DOHH2 (cell line): ENCODE data around the gene IL22RA2.
A peak's percentile ranks its signal among the peaks of the same experiment; 100 is the strongest.

Source experiments
- H3F3A ChIP-seq: fragments of 200-600 bp; sonication (generic), shearing (Covaris generic); 2 replicates; pipeline ENCODE4 v1.6.0; 2016; ENCODE audit warnings: antibody characterized with exemption, mild to moderate bottlenecking; ENCODE audit not compliant: control insufficient read depth, insufficient read depth
- H3K27ac ChIP-seq: fragments of 200-600 bp; sonication (generic); 2 replicates; pipeline ENCODE4 v1.5.1; 2014; ENCODE audit warnings: low read depth, mild to moderate bottlenecking, low read length, moderate library complexity
- H3K27me3 ChIP-seq: fragments of 200-600 bp; sonication (generic); 2 replicates; pipeline ENCODE4 v1.6.1; 2014; ENCODE audit warnings: mild to moderate bottlenecking, low read length, mixed read lengths; ENCODE audit not compliant: control insufficient read depth
- H3K36me3 ChIP-seq: fragments of 200-600 bp; sonication (generic); 2 replicates; pipeline ENCODE4 v1.6.1; 2014; ENCODE audit warnings: mild to moderate bottlenecking, low read length, moderate library complexity, mixed read lengths; ENCODE audit not compliant: control insufficient read depth
- H3K4me1 ChIP-seq: fragments of 200-600 bp; sonication (generic); 2 replicates; pipeline ENCODE4 v1.6.1; 2014; ENCODE audit warnings: mild to moderate bottlenecking, low read length, mixed read lengths; ENCODE audit not compliant: control insufficient read depth
- H3K4me2 ChIP-seq: fragments of 200-600 bp; sonication (generic); 2 replicates; pipeline ENCODE4 v1.6.0; 2014; ENCODE audit warnings: mild to moderate bottlenecking, low read length, moderate library complexity
- H3K4me3 ChIP-seq: fragments of 200-600 bp; sonication (generic); 2 replicates; pipeline ENCODE4 v1.5.1; 2014; ENCODE audit warnings: mild to moderate bottlenecking, low read length, mixed read lengths
- H3K79me2 ChIP-seq: fragments of 200-600 bp; sonication (generic); 2 replicates; pipeline ENCODE4 v1.6.1; 2014; ENCODE audit warnings: mild to moderate bottlenecking, low read length, mixed read lengths; ENCODE audit not compliant: control insufficient read depth
- H3K9me2 ChIP-seq: fragments of 200-600 bp; sonication (generic); replicated peaks from 2 replicates; pipeline ENCODE4 v1.6.1; 2014; ENCODE audit warnings: mild to moderate bottlenecking, low read length, mixed read lengths; ENCODE audit not compliant: control insufficient read depth
- H3K9me3 ChIP-seq: fragments of 200-600 bp; sonication (generic); 2 replicates; pipeline ENCODE4 v1.6.1; 2014; ENCODE audit warnings: antibody characterized with exemption, low read length, mixed read lengths; ENCODE audit not compliant: control insufficient read depth, insufficient read depth
- H4K20me1 ChIP-seq: fragments of 200-600 bp; sonication (generic); 2 replicates; pipeline ENCODE4 v1.6.0; 2014; ENCODE audit warnings: low read depth, mild to moderate bottlenecking, antibody characterized with exemption, low read length, moderate library complexity; ENCODE audit not compliant: control insufficient read depth, insufficient read depth
- CTCF ChIP-seq: fragments of 200-600 bp; sonication (generic); IDR thresholded peaks from one replicate; pipeline ENCODE4 v1.5.1; 2014; ENCODE audit warnings: antibody characterized with exemption, mild to moderate bottlenecking, low read depth, low read length; ENCODE audit not compliant: poor library complexity, severe bottlenecking
- EZH2phosphoT487 ChIP-seq: fragments of 200-600 bp; sonication (generic); IDR thresholded peaks from 2 replicates; pipeline ENCODE4 v1.6.1; 2017; ENCODE audit warnings: borderline replicate concordance, mild to moderate bottlenecking, antibody characterized with exemption, low read length, moderate library complexity, mixed read lengths

The IL22RA2 gene

GRCh38 chr6:137173501-137173900 lies at the start of gene IL22RA2:
IL22RA2 (minus strand) TSS chr6:137173644; CDS start chr6:137161749, 11,895 bp downstream.
- H3K9me2 ChIP-seq, result no peaks in the 10 kb centered on the region
- no peaks in the 10 kb centered on the region for H3F3A ChIP-seq
- peaks cover 3% of the 10 kb centered on the region; the same call in 1 of the 2 replicates for H3K9me3 ChIP-seq
- H3K36me3 ChIP-seq, result no peaks in the 10 kb centered on the region
- H3K27ac ChIP-seq, result no peak within 1 kb of the TSS
- H3K4me2 ChIP-seq, result no peak within 1 kb of the TSS
- no peaks in the 10 kb centered on the region for H3K27me3 ChIP-seq
- no peaks in the 10 kb centered on the region for H4K20me1 ChIP-seq
- H3K79me2 ChIP-seq, result no peaks in the 10 kb centered on the region
- TF ChIP-seq EZH2phosphoT487, result no peak
- TF ChIP-seq CTCF, result no peak
- peaks cover 35% of the 10 kb centered on the region for H3K4me1 ChIP-seq
- H3K4me3 ChIP-seq, result no peak within 1 kb of the TSS

- Histone ChIP-seq H3K27ac (peak overlapping the region; percentile 89), H3K36me3 (peaks cover 9% of the 10 kb centered on the region)
Measured at GRCh38 chr6:137222381-137222780, 48.9 kb upstream of the IL22RA2 start.

GRCh38 chr6:137219664-137220252 lies 46.3 kb upstream of the IL22RA2 start:
- Histone ChIP-seq H3K4me3 (peak overlapping the region; percentile 98), H3K4me1 (peaks cover 74% of the 10 kb centered on the region), H3K9me2 (no peaks in the 10 kb centered on the region), H3K79me2 (peaks cover 44% of the 10 kb centered on the region), H3K36me3 (peaks cover 17% of the 10 kb centered on the region), H3K9me3 (no peaks in the 10 kb centered on the region), H3K27me3 (no peaks in the 10 kb centered on the region), H3K4me2 (peak overlapping the region; percentile 79), H3F3A (peaks cover 17% of the 10 kb centered on the region), H4K20me1 (no peaks in the 10 kb centered on the region), H3K27ac (peak overlapping the region; percentile 49)
- TF ChIP-seq CTCF, result no peak
- TF ChIP-seq EZH2phosphoT487, result no peak

More at GRCh38 chr6:137222381-137222780, 48.9 kb upstream of the IL22RA2 start:
- peaks cover 21% of the 10 kb centered on the region for H3F3A ChIP-seq
- H3K27me3 ChIP-seq, result no peaks in the 10 kb centered on the region
- H3K9me3 ChIP-seq, result no peaks in the 10 kb centered on the region
- H4K20me1 ChIP-seq, result no peaks in the 10 kb centered on the region
- H3K9me2 ChIP-seq, result no peaks in the 10 kb centered on the region
- H3K4me1 ChIP-seq, result peaks cover 78% of the 10 kb centered on the region
- peaks cover 18% of the 10 kb centered on the region for H3K79me2 ChIP-seq
- peak overlapping the region; percentile 78 for H3K4me2 ChIP-seq
- H3K4me3 ChIP-seq, result peak overlapping the region; percentile 54
- TF ChIP-seq EZH2phosphoT487, result no peak
- no peak for TF ChIP-seq CTCF
